Skin of body (tissue), 3 donors: ENCODE measurements around the gene SIX3. TPM values are rescaled to one million over a fixed set of nuclear protein-coding genes. Genes with fewer than 3 reads are reported as not detected.
A peak's percentile ranks its signal among the peaks of the same experiment; 100 is the strongest.

Experiments
- DNase-seq: peaks from one replicate; lab custom pipeline; 2025; lab: John Stamatoyannopoulos, UW
- small RNA-seq: library from RNA; depleted of rRNA; stranded (forward); fragments of <200 nt; gene quantifications from one replicate; pipeline ENCODE3, GENCODE V24; 2014; ENCODE audit warnings: low replicate concordance
- total RNA-seq: library from RNA; depleted of rRNA; stranded (reverse); fragments of >200 nt; gene quantifications from one replicate; pipeline ENCODE4 v1.2.3, GENCODE V29; 2014

The SIX3 gene
- total RNA-seq, 1 donor from 2014 or later, result not detected

DNA sequence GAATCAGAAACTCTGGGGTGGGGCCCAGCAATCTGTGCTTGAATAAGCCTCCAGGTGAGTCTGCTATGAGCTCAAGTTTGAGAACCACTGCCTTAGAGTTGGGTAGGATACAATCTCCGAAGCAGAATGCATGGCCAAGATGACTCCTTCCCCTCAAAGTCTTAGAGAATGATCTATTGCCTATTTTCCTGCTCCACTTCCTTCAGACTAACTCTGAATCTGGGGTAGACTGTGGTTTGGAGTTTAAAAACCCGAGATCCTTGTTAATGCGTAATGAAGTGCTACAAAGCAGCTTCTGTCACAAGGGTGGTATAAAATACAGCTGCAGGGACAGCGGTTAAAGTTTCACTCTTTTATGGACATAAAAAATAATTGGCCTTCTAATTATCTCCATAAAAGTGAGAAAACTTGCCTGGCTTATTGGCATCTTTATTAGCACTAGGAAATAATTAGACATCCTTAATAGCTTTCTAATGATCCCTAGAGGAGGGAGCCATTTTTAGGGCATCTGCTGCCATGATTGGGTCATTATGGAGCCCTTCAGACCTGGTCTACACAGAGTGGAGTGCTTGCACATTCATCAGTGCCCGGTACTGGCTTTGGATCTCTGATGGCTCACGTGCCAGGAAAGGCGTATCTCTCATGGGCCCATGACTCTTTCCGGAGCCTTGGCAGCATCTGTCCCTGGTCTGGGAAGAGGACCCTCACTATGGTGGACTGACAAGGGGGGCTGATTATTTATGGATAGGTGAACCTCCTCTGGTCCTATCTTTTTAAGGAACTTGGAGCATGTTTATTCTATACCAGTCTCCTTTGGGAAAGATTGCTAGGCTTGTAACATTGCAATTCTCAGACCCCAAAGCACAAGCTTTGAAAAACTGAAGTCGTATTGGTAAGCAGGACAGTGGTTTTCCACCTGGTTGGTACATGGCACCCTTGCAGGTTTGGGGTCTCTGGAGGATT, 39.5 kb downstream of the SIX3 start:
- no peak for DNase-seq

DNA sequence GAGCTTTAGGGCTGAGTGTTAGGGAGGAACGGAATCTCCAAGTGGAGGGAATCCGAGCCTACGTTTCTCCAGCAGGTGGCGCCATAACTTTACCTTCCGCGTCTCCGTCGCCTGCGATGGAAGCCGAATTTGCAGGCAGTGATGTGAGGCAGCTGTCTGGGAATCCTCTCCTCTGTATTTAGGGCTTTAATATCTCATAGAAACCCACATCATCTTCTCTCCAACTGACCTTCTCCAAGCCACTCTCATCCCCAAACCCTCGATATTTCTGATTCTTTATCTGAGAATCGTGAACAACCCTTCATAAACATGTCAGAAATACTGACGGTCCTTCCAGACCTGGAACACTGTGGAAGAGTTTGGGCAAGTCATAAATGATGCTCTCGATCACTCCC, 40.2 kb downstream of the SIX3 start:
- DNase-seq, result peak; percentile 76

DNA sequence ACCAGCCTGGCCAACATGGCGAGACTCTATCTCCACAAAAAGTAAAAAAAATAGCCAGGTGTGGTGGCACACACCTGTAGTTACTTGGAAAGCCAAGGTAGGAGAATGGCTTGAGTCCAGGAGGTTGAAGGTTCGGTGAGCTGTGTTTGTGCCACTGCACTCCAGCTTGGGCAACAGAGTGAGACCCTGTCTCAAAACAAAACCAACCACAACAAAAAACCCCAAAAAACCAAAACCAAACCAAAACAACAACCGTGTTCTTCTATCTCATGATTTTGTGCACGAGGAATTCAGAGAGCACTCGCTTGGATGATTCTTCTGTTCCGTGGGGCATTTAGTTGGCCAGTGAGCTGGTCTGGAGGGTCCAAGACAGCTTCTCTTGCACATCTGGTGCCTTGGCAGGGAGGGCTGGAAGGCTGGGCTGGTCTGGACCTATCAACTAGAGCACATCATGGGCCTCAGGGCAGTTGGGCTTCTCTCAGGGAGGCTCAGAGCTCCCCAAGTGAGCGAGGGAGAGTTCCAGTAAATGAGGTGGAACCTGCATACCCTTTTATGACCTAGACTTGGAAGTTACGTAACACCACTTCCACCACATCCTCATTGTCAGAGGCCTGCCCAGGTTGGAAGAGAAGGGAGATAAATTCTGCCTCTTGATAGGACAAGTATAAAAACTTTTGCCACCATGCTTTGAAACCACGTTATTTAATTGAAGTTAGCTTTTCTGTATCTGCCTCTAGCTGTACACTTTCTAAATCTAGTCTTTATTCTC, 42.5 kb downstream of the SIX3 start:
- DNase-seq, result no peak

DNA sequence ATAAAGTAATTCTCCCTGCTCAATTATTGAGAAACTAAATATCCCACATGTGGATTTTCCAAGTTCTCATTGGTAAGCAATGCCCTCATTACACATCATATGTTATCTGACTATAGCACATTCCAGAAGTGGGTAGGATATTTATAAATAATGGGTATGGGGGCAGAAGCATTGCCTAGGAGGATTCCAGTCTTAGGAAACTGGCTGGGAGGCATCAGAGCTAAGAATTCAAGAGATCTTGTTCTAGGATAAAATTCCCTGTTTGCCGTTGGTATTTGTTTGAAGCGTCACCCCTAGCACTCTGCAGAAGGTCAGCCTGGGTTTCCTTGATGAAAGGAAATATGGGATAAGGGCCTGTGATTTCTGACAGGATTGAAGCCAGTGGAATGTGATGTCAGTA, 47.7 kb downstream of the SIX3 start:
- DNase-seq, result no peak

DNA sequence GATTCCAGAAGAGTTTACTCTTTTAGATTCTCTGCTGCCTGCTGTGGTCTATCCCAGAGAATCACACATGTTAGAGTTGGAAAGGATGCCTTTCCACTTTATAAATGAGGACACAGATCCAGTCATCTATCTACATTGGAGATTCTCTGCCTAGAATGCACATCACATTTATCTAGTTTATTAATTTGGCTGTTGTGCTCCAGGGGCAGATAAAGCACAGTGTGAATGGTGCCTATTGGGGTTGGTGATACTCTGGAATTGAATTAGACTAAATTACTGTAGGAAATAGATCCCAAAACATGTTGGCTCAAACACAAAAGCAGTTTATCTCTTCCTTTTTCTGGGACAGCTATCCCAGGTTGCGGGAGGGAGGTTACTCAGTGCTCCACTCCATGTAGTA, 52.9 kb downstream of the SIX3 start:
- DNase-seq, result no peak

Small RNAs within 50 kb of the gene (small RNA-seq; reads per million reads assigned to genes)
- gene RF02246 (not detected), gene RF02247 (not detected), gene RF02248 (not detected), gene RF02250 (not detected), gene RF02251 (not detected), gene RF02252 (not detected)

Other genes with a start within 250 kb of the SIX3 start
- gene SIX2, start 67.8 kb downstream of the SIX3 start, total RNA-seq, result 0.39 TPM